GM18868 (cell line): ENCODE results near the gene IFT122.

Experiments used
- ATAC-seq: cut with Tn5 transposase; IDR thresholded peaks from one replicate; pipeline ENCODE4 v1.9.1; 2021; ENCODE audit warnings: mild to moderate bottlenecking, moderate library complexity; ENCODE audit not compliant: unreplicated experiment

IFT122 gene

GRCh38 chr3:129434140-129434539, 5.9 kb upstream of the IFT122 start:
- no peak for ATAC-seq

- no peak for ATAC-seq
Observed at GRCh38 chr3:129435367-129435766, 4.7 kb upstream of the IFT122 start.

GRCh38 chr3:129439226-129439816, 703 bp upstream of the IFT122 start:
- no peak for ATAC-seq

GRCh38 chr3:129440618-129441190, 680 bp downstream of the IFT122 start:
- no peak for ATAC-seq

- ATAC-seq = no peak
Observed at GRCh38 chr3:129441215-129441614, 1.2 kb downstream of the IFT122 start.

GRCh38 chr3:129441782-129442181, 1.8 kb downstream of the IFT122 start:
- ATAC-seq = no peak

- ATAC-seq = no peak
Observed at GRCh38 chr3:129442486-129442885, 2.5 kb downstream of the IFT122 start.

- no peak for ATAC-seq
Observed at GRCh38 chr3:129442947-129443346, 2.9 kb downstream of the IFT122 start.

GRCh38 chr3:129445471-129445870, 5.4 kb downstream of the IFT122 start:
- no peak for ATAC-seq

GRCh38 chr3:129446926-129447325, 6.9 kb downstream of the IFT122 start:
- ATAC-seq = no peak

GRCh38 chr3:129448186-129448895, 8.3 kb downstream of the IFT122 start:
- no peak for ATAC-seq

GRCh38 chr3:129449279-129450115, 9.5 kb downstream of the IFT122 start:
- ATAC-seq = no peak

GRCh38 chr3:129453732-129454131, 13.7 kb downstream of the IFT122 start:
- ATAC-seq = no peak

GRCh38 chr3:129460155-129460554, 20.1 kb downstream of the IFT122 start:
- no peak for ATAC-seq

GRCh38 chr3:129460572-129460971, 20.5 kb downstream of the IFT122 start:
- ATAC-seq = no peak

- ATAC-seq = no peak
Observed at GRCh38 chr3:129461022-129461421, 21.0 kb downstream of the IFT122 start.

- ATAC-seq = no peak
Observed at GRCh38 chr3:129461461-129462146, 21.6 kb downstream of the IFT122 start.

GRCh38 chr3:129462361-129462968, 22.4 kb downstream of the IFT122 start:
- no peak for ATAC-seq

GRCh38 chr3:129463094-129463493, 23.1 kb downstream of the IFT122 start:
- ATAC-seq = no peak

GRCh38 chr3:129463716-129464115, 23.7 kb downstream of the IFT122 start:
- no peak for ATAC-seq
